Motor neuron (in vitro differentiated cells): ENCODE measurements around the gene DSCAML1. TPM values are rescaled to one million over a fixed set of nuclear protein-coding genes. Genes with fewer than 3 reads are reported as not detected.

Experiments used
- ATAC-seq, 8 experiments: fragments of 200-7000 bp; cut with Tn5 transposase; replicated peaks in 6 of 8; 2 replicates each; pipeline ENCODE4 v1.8.0; 2021; ENCODE audit warnings: mild to moderate bottlenecking in 8 of 8, moderate library complexity in 8 of 8
- H3K27ac ChIP-seq, 2 donors: fragments of 250-450 bp; sonication (Bioruptor Pico); 2 replicates each; pipeline ENCODE4 v1.9.0; 2021; ENCODE audit warnings: antibody characterized with exemption in 2 of 2, mild to moderate bottlenecking in 2 of 2, moderate library complexity in 1 of 2
- H3K4me1 ChIP-seq, 2 donors: fragments of 250-450 bp; sonication (Bioruptor Pico); replicated peaks in 1 of 2; 2 replicates each; pipeline ENCODE4 v1.6.1; 2021; ENCODE audit warnings: antibody characterized with exemption in 2 of 2, mild to moderate bottlenecking in 2 of 2, moderate library complexity in 1 of 2
- H3K4me3 ChIP-seq, 5 donors: fragments of 250-450 bp; sonication (Bioruptor Pico); 2 replicates each; pipeline ENCODE4 v1.9.0; 2021; ENCODE audit warnings: antibody characterized with exemption in 5 of 5, mild to moderate bottlenecking in 5 of 5, moderate library complexity in 4 of 5
- WGBS, 10 experiments: fragments of 450-650 bp; shearing (Covaris generic); methylation state at CpG; one replicate each; pipeline ENCODE4 v1.0.0; 2022; 5-methylcytosine and 5-hydroxymethylcytosine counted together
- in situ Hi-C, 9 experiments: fragments of 400-800 bp; cut with MboI; loops; one replicate each; pipeline ENCODE4 v1.15.0; 2021; ENCODE audit warnings: low sequenced_read_pairs in 9 of 9, low pct_unique_long_range_greater_than_20kb in 2 of 9; ENCODE audit not compliant: unreplicated experiment in 9 of 9
- total RNA-seq, 8 experiments: library from RNA; unstranded; fragments of 300-600 nt; gene quantifications; 2 replicates each; pipeline versions ENCODE4 v1.2.3 to v1.2.4, GENCODE V29; 2022

Gene DSCAML1
- total RNA-seq, 8 experiments from 2014 or later = 0.08 to 0.71 (median 0.42) TPM; not detected in 2

DNA sequence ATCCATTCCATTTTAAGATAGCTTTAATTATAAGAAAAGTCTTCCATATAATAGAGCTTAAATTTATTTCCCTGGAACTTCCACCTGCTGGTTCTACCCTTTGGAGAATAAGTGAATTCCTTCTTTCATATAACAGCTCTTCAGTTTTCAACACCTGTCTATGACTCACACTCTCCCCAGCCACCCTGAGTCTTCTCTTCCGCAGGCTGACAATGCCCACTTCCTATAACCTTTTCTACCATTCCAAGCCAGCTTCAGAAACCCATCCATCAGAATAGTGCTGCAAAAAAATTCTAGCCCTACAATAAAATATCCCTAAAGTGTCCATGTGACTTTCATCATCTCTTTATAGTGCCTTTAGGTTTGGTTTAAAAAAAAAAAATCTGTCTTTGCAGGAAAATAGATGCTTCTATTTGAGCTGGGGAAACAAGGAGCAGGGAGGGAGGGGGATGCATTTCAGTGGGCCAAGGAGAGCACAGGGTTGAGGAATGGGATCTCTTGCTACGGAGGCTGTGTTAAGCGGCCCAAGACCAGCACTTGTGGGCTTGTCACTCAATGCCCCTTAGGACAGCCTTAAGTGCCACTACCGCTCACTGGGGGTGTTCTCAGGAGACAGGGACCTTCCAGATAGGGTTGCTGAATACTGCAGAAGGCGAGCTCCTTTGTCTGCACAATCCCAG is 178.6 kb downstream of the DSCAML1 start:
- 21 to 100% (median 79%) methylated on average over 1 to 4 of the region's 5 CpGs; no CpG with 5 or more reads in 2 of the 10 experiments for WGBS, 10 experiments
- ATAC-seq = peak in 5 of 8 experiments; percentile 12 to 72 (median 63)
- no peak overlapping the region for H3K27ac ChIP-seq
- in situ Hi-C loops = loop anchor here in 1 of 9 experiments (25.0 kb wide), 1 partner anchor 181 kb away; no protein-coding TSS in a partner anchor
- peaks cover 10 to 12% of the 10 kb centered on the region in 2 donors for H3K4me1 ChIP-seq
- no peak overlapping the region for H3K4me3 ChIP-seq

DNA sequence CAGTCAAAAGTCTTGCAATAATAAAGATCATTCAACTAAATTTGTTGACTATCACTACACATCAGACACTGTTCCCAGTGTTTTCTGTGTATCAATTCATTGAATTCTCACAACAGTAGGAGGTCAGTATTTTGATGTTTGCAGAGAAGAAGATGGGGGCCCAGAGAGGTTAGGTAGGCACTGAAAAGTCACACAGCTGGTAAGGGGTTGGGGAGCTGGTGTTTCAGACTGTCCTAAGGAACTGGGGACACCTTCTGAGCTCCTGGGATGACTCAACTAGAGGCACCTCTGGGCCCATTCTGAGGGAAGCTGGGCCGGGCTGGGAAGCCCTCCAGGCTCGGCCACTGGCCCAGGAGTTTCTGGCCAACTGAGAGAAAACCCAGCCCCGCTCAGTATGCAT is 180.0 kb downstream of the DSCAML1 start:
- no peak overlapping the region for H3K27ac ChIP-seq
- WGBS, 10 experiments = 38 to 100% methylated on average over 1 to 2 of the region's 3 CpGs; no CpG with 5 or more reads in 8 of the 10 experiments

DNA sequence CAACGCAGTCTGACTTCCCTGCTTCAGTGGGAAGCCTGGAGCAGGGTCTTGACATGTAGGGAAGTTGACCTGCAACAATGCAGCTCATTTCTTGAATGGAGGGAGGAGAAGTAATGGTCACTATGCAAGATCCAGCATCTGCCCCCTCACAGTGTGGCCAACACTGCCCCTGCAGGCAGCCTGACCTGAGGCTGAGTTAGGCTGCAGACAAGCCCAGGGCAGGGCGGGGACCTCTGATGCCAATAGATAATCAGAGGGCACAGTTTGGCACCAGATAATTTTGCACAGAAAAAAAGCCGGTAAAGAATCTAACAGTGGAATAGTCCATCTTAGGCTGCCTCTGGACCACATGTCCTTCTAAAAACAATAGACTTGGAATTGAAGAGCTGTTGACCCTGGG is 182.3 kb downstream of the DSCAML1 start:
- 60 to 92% (median 86%) methylated on average over 1 to 3 of the region's 3 CpGs; no CpG with 5 or more reads in 3 of the 10 experiments for WGBS, 10 experiments
- H3K27ac ChIP-seq = no peak overlapping the region
- no peak for ATAC-seq
- in situ Hi-C loops = loop anchor here in 1 of 9 experiments (25.0 kb wide), 1 partner anchor 177 kb away; no protein-coding TSS in a partner anchor
- no peak overlapping the region for H3K4me3 ChIP-seq
- peaks cover 15 to 23% of the 10 kb centered on the region in 2 donors for H3K4me1 ChIP-seq

More for the DNA sequence above, 180.0 kb downstream of the DSCAML1 start:
- Histone ChIP-seq H3K4me1 (peaks cover 17 to 19% of the 10 kb centered on the region in 2 donors), H3K4me3 (no peak overlapping the region)
- in situ Hi-C loops = loop anchor here in 1 of 9 experiments (25.0 kb wide), 1 partner anchor 180 kb away; no protein-coding TSS in a partner anchor
- no peak for ATAC-seq

DNA sequence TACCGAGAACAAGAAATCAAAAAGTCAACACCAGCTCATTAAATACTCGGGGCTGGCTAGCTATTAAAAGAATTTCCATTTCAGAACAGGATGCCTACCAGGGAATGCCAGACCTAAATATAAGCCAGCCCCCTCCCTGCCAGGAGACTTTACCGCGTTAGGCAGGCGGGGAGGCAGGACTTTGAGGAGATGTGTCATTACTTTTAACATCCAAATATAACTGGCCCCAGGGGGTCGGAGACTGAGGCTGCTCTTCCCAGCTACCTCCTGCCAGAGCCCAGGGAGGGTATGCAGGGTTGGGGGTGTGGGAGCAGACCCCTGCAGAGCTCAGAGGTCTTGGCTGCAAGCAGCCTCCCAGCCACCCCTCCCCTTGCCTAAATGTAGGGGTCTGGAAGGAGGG is 183.5 kb downstream of the DSCAML1 start:
- Histone ChIP-seq H3K27ac (no peak overlapping the region), H3K4me3 (no peak overlapping the region), H3K4me1 (peaks cover 10 to 15% of the 10 kb centered on the region in 2 donors)
- in situ Hi-C loops = loop anchor here in 1 of 9 experiments (25.0 kb wide), 1 partner anchor 176 kb away; no protein-coding TSS in a partner anchor
- 7 to 50% (median 26%) methylated on average over 1 to 5 of the region's 6 CpGs; no CpG with 5 or more reads in 4 of the 10 experiments for WGBS, 10 experiments
- ATAC-seq = no peak

DNA sequence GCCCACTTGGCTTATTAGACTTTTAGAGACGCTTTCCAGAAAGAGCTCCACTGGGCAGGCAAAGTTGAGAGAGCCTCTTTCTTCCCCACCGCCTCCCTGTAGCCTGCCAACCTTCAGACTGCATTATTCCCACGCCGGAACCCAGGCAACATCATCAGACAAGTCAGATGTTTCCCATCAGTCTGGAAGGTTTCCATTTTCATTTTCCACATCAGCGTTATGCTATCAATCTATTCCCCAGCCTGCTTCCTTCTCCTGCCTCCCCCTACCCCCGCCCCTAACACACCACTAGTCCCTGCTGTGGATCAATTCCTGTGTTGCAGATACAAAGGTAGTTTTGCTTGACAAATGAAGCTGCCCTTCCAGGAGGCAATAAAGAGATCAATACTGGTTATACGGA is 184.8 kb downstream of the DSCAML1 start:
- WGBS, 10 experiments = 0 to 100% (median 87%) methylated on average over 1 to 3 of the region's 7 CpGs; no CpG with 5 or more reads in 6 of the 10 experiments
- Histone ChIP-seq H3K4me1 (peaks cover 13 to 15% of the 10 kb centered on the region in 2 donors), H3K27ac (no peak overlapping the region), H3K4me3 (no peak overlapping the region)
- ATAC-seq = peak in 5 of 8 experiments; percentile 45 to 89 (median 68)
- in situ Hi-C loops = loop anchor here in 1 of 9 experiments (25.0 kb wide), 1 partner anchor 175 kb away; no protein-coding TSS in a partner anchor

DNA sequence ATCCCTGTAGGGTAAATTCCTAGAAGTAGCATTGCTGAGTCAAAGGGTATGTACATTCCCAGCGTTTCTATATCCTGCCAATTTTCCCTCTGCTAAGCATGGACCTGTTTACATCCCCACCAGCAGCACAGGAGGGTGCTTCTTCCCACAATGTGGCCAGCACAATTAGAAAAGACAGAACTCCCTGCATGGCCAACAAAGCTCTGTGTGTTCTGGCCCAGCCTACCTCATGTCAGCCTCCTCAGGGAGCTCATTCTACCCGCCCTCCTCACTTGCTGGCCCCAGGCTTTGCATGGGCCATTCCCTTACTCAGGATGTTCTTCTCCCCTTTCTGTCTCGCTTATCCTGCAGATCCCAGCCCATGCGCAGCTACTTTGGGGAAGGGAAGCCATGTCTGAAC is 186.1 kb downstream of the DSCAML1 start:
- no peak overlapping the region for H3K4me3 ChIP-seq
- no peak overlapping the region for H3K27ac ChIP-seq
- in situ Hi-C loops = loop anchor here in 1 of 9 experiments (25.0 kb wide), 1 partner anchor 174 kb away; no protein-coding TSS in a partner anchor
- peak in 2 of 8 experiments; percentile 32 to 47 for ATAC-seq
- peaks cover 15 to 16% of the 10 kb centered on the region in 2 donors for H3K4me1 ChIP-seq
- WGBS, 10 experiments = 0 to 42% (median 17%) methylated on average over 1 to 4 of the region's 4 CpGs; no CpG with 5 or more reads in 3 of the 10 experiments

DNA sequence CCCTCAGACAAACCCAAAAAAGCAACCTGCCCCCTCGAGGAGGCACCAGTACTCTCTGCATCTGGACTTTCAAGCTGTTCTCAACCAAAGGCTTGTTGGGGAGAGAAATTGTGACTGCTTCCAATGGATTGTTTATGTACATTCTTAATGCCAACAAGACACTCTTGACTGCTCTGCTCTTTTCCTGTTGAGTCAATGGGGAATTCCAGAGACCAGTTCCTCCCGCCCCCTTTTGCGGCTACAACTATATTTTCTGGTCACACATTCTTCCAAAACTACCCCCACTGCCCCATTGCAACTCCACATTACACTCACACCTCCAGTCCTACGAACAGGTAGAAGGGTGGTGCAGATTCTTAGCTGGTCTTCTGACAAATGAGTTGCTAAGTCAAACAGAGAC is 187.0 kb downstream of the DSCAML1 start:
- 0 to 100% (median 57%) methylated on average over 1 to 4 of the region's 4 CpGs; no CpG with 5 or more reads in 4 of the 10 experiments for WGBS, 10 experiments
- peak in 2 of 8 experiments; percentile 69 to 71 for ATAC-seq
- H3K27ac ChIP-seq = no peak overlapping the region
- no peak overlapping the region for H3K4me3 ChIP-seq
- in situ Hi-C loops = loop anchor here in 1 of 9 experiments (25.0 kb wide), 1 partner anchor 173 kb away; no protein-coding TSS in a partner anchor
- peaks cover 18 to 20% of the 10 kb centered on the region in 2 donors for H3K4me1 ChIP-seq

DNA sequence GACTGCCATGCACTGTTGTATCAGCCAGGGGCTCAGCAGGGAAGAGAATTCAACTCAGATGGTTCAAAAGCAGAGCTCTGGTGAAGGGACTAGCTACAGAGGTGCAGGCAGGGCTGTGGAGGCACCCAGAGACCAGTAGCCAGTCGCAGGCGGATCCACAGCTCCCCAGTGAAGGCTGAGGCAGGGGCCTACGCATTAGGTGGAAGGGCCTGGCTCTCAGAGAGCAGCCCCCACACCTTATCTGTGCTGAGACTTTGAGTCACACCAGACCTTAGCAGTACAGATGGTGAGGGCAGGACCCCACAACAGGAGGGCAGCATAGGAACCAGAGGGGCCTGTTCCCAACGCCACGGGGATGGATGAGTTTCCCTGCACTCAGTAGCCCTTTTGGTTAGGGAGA is 189.6 kb downstream of the DSCAML1 start:
- no peak for ATAC-seq
- no peak overlapping the region for H3K4me3 ChIP-seq
- no peak overlapping the region for H3K27ac ChIP-seq
- WGBS, 10 experiments = 26 to 100% (median 83%) methylated on average over 1 to 4 of the region's 5 CpGs; no CpG with 5 or more reads in 7 of the 10 experiments
- in situ Hi-C loops = loop anchor here in 1 of 9 experiments (25.0 kb wide), 1 partner anchor 170 kb away; no protein-coding TSS in a partner anchor
- peaks cover 30 to 31% of the 10 kb centered on the region in 2 donors for H3K4me1 ChIP-seq

DNA sequence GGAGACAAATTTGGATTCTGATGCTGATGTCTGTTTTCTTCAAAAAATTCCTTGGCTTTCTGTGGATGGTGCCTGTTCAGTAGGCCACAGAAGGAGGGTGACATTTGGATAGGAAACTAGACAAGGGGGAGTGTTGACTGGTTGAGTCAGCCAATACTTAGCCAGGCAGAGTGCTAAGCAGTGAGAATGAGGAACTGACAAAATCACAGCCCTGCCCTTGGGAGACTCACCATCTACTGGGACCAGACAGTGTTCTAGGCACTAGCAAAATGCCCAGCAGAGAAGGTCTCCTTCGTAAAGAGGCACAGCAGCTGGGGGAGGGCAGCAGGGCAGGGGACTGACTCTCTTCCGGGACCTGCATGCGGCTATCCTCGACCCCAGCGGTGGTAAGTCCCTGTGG is 190.2 kb downstream of the DSCAML1 start:
- H3K27ac ChIP-seq = no peak overlapping the region
- peaks cover 24 to 26% of the 10 kb centered on the region in 2 donors for H3K4me1 ChIP-seq
- no peak for ATAC-seq
- in situ Hi-C loops = loop anchor here in 1 of 9 experiments (25.0 kb wide), 1 partner anchor 169 kb away; no protein-coding TSS in a partner anchor
- WGBS, 10 experiments = 40% methylated on average over 1 of the region's 5 CpGs; no CpG with 5 or more reads in 7 of the 10 experiments
- no peak overlapping the region for H3K4me3 ChIP-seq

DNA sequence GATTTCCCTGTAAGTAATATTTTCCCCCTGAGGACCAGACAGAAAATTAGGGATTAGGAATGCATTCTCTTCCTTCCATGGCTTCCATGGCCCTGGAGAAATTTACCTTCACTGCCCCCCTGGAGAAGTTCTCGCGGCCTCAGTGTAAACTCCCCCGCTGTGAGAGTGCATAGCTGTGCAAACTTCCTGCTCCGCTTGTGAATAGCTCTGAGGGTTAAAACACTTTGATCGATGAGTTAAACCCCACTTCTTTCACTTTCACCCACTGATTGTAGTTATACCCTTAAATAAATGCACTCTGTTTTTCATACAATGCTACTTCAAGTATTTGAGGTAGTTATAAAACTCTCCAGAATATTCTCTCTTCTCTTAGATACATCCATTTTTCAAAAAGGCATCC is 190.8 kb downstream of the DSCAML1 start:
- in situ Hi-C loops = loop anchor here in 1 of 9 experiments (25.0 kb wide), 1 partner anchor 169 kb away; no protein-coding TSS in a partner anchor
- ATAC-seq = no peak
- no peak overlapping the region for H3K27ac ChIP-seq
- H3K4me3 ChIP-seq = no peak overlapping the region
- peaks cover 26 to 31% of the 10 kb centered on the region in 2 donors for H3K4me1 ChIP-seq
- WGBS, 10 experiments = 20 to 76% (median 56%) methylated on average over 2 to 5 of the region's 5 CpGs; no CpG with 5 or more reads in 2 of the 10 experiments

DNA sequence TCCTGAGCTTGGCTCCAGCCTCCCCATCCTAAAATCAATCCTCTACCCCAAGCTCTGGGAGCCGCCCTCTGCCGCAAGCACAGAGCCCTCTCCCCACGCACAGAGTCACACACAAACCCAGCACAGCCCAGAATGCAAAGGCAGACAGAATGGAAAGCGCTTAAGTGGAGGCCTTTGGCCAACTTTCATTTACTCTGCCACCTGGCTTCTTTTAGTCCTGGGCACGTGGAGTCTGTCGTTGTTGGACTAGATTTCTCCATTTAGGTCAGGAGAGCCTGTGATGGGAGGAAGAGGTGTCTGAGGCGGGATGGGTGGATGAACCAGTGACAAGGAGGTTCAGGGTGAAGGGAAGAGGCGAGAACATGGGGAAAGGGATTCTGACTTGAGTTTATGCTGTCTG is 191.7 kb downstream of the DSCAML1 start:
- Histone ChIP-seq H3K4me1 (peaks cover 35 to 40% of the 10 kb centered on the region in 2 donors), H3K27ac (no peak overlapping the region), H3K4me3 (no peak overlapping the region)
- WGBS, 10 experiments = 10 to 100% (median 59%) methylated on average over 1 to 7 of the region's 8 CpGs; no CpG with 5 or more reads in 4 of the 10 experiments
- no peak for ATAC-seq
- in situ Hi-C loops = loop anchor here in 1 of 9 experiments (25.0 kb wide), 1 partner anchor 168 kb away; no protein-coding TSS in a partner anchor

DNA sequence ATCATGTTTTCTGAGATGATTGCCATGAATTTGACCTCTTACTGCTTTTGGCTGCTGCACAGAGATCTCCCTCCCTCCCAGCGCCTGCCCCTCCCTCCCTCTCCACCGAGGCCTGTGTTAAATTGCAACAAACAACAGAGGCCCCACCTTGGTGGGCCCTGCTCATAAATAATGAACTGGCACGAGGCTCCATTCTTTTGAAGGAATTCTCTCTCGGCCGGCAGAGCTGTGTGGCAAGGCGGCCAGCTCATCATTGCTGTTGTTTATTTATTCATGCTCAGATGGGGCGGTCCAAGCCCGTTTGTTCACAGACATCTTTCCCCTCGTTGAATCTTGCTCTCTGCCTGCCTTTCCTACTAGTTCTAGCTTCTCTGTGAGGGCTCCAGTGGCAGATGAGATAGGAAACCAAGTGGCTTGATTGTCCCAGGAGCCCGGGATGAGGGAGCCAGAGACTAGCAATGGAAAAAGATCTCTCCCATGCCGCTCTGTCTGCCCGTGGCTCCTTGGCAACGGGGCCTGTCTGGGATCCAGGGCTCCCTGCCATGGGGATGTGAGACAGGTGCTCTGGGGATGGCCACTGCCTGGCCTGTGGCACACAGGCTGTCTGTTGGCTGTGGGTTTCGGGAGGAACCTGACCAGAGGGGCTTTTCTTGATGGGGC is 192.6 kb downstream of the DSCAML1 start:
- H3K4me1 ChIP-seq = peaks cover 44 to 47% of the 10 kb centered on the region in 2 donors
- WGBS, 10 experiments = 0 to 40% (median 17%) methylated on average over 1 to 13 of the region's 14 CpGs; no CpG with 5 or more reads in 4 of the 10 experiments
- in situ Hi-C loops = loop anchor here in 1 of 9 experiments (25.0 kb wide), 1 partner anchor 167 kb away; no protein-coding TSS in a partner anchor
- H3K27ac ChIP-seq = peak overlapping the region; percentile 3 to 9
- no peak overlapping the region for H3K4me3 ChIP-seq
- peak; percentile 16 to 70 (median 64) for ATAC-seq
